PC-9 (cell line): ENCODE measurements around the gene PGC. TPM values are rescaled to one million over a fixed set of nuclear protein-coding genes. Genes with fewer than 3 reads are reported as not detected.

Source experiments
- Bru-seq: library from RNA; stranded (reverse); fragments of 400-500 nt; gene quantifications from one replicate; lab custom pipeline; 2021; lab: Mats Ljungman, UMichigan
- BruChase-seq, 2 experiments: library from RNA; stranded (reverse); fragments of 400-500 nt; gene quantifications; one replicate each; lab custom pipeline; 2021; lab: Mats Ljungman, UMichigan
- BruUV-seq: library from RNA; stranded (reverse); fragments of 400-500 nt; replicated peaks from 2 replicates; lab custom pipeline; 2021; lab: Mats Ljungman, UMichigan
- CTCF ChIA-PET: fragments of 300-600 bp; sonication (Branson Sonifier 250); formaldehyde crosslinking; loops from one replicate; lab custom pipeline; 2022; ENCODE audit warnings: antibody characterized with exemption; lab: Charles Lee
- POLR2A ChIA-PET: fragments of 300-600 bp; sonication (Branson Sonifier 250); formaldehyde crosslinking; loops from one replicate; lab custom pipeline; 2022; ENCODE audit warnings: antibody characterized with exemption; ENCODE audit not compliant: unreplicated experiment; lab: Charles Lee
- DNase-seq, 2 experiments: peaks; one replicate each; pipeline versions ENCODE4 v3.0.0 to v3.0.0-alpha.2; 2015 to 2022; ENCODE audit warnings: mixed read lengths in 1 of 2
- H2AFZ ChIP-seq: fragments of 200-600 bp; sonication (generic); 2 replicates; pipeline ENCODE4 v1.8.1; 2017; ENCODE audit warnings: antibody characterized with exemption
- H3F3A ChIP-seq: fragments of 200-600 bp; sonication (generic); 2 replicates; pipeline ENCODE4 v1.8.1; 2017; ENCODE audit warnings: antibody characterized with exemption, mild to moderate bottlenecking, low read depth; ENCODE audit not compliant: insufficient read depth
- H3K27ac ChIP-seq: fragments of 200-600 bp; sonication (generic); 2 replicates; pipeline ENCODE4 v1.6.1; 2016; ENCODE audit warnings: mixed run types
- H3K27me3 ChIP-seq: fragments of 200-600 bp; sonication (generic); 2 replicates; pipeline ENCODE4 v1.6.1; 2016; ENCODE audit warnings: low read depth, mixed run types; ENCODE audit not compliant: insufficient read depth
- H3K36me3 ChIP-seq: fragments of 200-600 bp; sonication (generic); 2 replicates; pipeline ENCODE4 v1.6.1; 2016; ENCODE audit warnings: low read depth, mixed run types
- H3K4me1 ChIP-seq: fragments of 200-600 bp; sonication (generic); replicated peaks from 2 replicates; pipeline ENCODE4 v1.6.1; 2016; ENCODE audit warnings: mixed run types; ENCODE audit not compliant: insufficient read depth
- H3K4me2 ChIP-seq: fragments of 200-600 bp; sonication (generic); 2 replicates; pipeline ENCODE4 v1.6.1; 2017; ENCODE audit warnings: mixed run types
- H3K4me3 ChIP-seq: fragments of 200-600 bp; sonication (generic); 2 replicates; pipeline ENCODE4 v1.6.1; 2016; ENCODE audit warnings: mixed run types
- H3K79me2 ChIP-seq: fragments of 200-600 bp; sonication (generic); 2 replicates; pipeline ENCODE4 v1.6.1; 2017; ENCODE audit warnings: low read depth, mixed run types
- H3K9me2 ChIP-seq: fragments of 200-600 bp; sonication (generic); 2 replicates; pipeline ENCODE4 v1.8.1; 2017; ENCODE audit warnings: mild to moderate bottlenecking; ENCODE audit not compliant: insufficient read depth
- H3K9me3 ChIP-seq: fragments of 200-600 bp; sonication (generic); 2 replicates; pipeline ENCODE4 v1.8.1; 2016; ENCODE audit warnings: low read depth; ENCODE audit not compliant: insufficient read depth
- H4K20me1 ChIP-seq: fragments of 200-600 bp; sonication (generic); 2 replicates; pipeline ENCODE4 v1.8.1; 2017; ENCODE audit not compliant: insufficient read depth
- EZH2 ChIP-seq: fragments of 200-600 bp; sonication (generic); IDR thresholded peaks from 2 replicates; pipeline ENCODE4 v1.8.0; 2017; ENCODE audit warnings: antibody characterized with exemption, low read depth
- intact Hi-C: fragments of 100-400 bp; cut with micrococcal nuclease; formaldehyde crosslinking; loops from one replicate; pipeline ENCODE4 v1.10.0; 2022; ENCODE audit not compliant: unreplicated experiment
- long read RNA-seq: library from polyadenylated mRNA; stranded (forward); transcript quantifications from one replicate; pipeline ENCODE4 v2.0.0, GENCODE V29; 2022
- total RNA-seq: library from RNA; stranded (reverse); gene quantifications from 2 replicates; pipeline ENCODE4 v1.2.3, GENCODE V29; 2021
- TF ChIP-seq, protein P1 (sequence below): fragments of 200-600 bp; sonication (generic); conservative IDR thresholded peaks from 2 replicates; pipeline ENCODE4 v1.6.1; 2017; ENCODE audit warnings: mixed run types, antibody characterized with exemption, mild to moderate bottlenecking, moderate library complexity

Gene PGC
- not detected in 2 replicates for total RNA-seq
- percentile 7 among the genes with signal in this experiment for Bru-seq, nascent RNA
- BruChase-seq, experiment 1, labeled RNA remaining after a 2-hour chase = not detected
- BruChase-seq, experiment 2, labeled RNA remaining after a 6-hour chase = not detected
- long read RNA-seq = 0 reads

DNA sequence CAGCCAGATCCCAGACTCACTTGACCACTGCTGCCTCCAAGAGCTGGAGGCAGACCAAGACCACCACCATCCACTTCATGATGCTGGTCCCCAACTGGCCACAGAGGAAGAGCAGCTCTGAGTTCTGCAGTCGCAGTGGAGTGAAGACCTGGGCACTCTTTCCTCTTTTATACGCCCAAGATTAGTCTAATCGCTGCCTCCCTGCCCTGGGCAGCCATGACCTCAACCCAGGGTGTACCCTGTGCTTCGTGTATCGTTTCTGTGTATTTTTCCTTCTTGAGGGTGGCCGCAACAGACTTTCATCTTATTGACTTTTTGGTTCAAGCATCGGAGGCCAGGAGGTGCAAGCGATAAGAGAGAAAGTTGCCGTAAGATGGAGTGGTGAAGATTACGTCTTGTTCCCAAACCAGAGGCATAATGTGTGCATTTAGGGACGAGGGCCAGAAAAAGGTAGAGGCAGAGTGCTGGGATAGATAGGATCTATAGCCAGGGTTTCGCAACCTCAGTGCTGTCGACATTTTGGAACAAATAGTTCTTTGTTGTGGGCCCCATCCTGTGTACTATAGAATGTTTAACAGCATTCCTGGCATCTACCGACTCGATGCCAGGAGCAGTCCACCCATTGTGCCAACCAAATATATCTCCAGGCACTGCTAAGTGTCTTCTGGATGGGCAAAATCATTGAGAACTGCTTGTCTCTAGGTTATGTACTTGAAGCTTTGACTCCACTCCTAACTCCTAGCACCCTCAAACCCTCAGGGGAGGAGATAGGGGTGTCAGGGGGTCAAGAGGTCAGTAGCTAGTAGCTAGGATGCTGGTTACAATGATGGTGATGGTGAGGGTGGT lies at the start of gene PGC:
PGC (minus strand) TSS at position 142 of the 846 bp plus-strand sequence; CDS start at position 79, 63 bp downstream.
- ChIA-PET POLR2A (no interaction called here), CTCF (no interaction called here)

DNA sequence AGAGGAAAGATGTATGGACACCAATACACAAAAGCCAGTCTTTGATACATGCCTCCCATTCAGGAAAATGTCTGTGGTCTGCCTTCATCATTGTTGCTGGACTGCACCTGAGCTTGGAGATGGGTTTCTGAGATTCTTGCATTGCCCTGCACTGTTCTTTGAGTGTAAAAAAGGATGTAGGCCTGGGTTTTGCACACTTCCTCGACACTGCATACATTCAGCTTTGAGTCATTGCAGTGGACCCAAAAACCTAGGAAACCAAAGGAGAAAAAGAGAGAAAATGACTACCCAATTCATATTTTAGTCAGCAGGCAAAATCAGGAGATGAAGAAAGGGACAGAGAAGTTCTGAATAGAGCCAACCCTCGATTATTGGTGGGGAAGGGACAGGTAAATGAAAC lies 49.3 kb upstream of the PGC start:
- intact Hi-C loops = no loop called here
- no peak overlapping the region for H2AFZ ChIP-seq
- no peak overlapping the region for H3K27ac ChIP-seq
- H3K4me3 ChIP-seq = no peak overlapping the region
- no peaks in the 10 kb centered on the region for H3K4me1 ChIP-seq
- H3K79me2 ChIP-seq = no peaks in the 10 kb centered on the region
- CTCF ChIA-PET = no interaction called here
- no peaks in the 10 kb centered on the region for H3K9me2 ChIP-seq
- no peaks in the 10 kb centered on the region for H3K27me3 ChIP-seq
- no TSS peak for BruUV-seq
- H3K36me3 ChIP-seq = peaks cover 4% of the 10 kb centered on the region; the same call in 1 of the 2 replicates
- no peaks in the 10 kb centered on the region for H3K9me3 ChIP-seq
- H3K4me2 ChIP-seq = no peak overlapping the region
- no peak for TF ChIP-seq EZH2
- TF ChIP-seq, protein P1, sequence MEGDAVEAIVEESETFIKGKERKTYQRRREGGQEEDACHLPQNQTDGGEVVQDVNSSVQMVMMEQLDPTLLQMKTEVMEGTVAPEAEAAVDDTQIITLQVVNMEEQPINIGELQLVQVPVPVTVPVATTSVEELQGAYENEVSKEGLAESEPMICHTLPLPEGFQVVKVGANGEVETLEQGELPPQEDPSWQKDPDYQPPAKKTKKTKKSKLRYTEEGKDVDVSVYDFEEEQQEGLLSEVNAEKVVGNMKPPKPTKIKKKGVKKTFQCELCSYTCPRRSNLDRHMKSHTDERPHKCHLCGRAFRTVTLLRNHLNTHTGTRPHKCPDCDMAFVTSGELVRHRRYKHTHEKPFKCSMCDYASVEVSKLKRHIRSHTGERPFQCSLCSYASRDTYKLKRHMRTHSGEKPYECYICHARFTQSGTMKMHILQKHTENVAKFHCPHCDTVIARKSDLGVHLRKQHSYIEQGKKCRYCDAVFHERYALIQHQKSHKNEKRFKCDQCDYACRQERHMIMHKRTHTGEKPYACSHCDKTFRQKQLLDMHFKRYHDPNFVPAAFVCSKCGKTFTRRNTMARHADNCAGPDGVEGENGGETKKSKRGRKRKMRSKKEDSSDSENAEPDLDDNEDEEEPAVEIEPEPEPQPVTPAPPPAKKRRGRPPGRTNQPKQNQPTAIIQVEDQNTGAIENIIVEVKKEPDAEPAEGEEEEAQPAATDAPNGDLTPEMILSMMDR = no peak
- POLR2A ChIA-PET = no interaction called here
- H3F3A ChIP-seq = peaks cover 18% of the 10 kb centered on the region
- no peaks in the 10 kb centered on the region for H4K20me1 ChIP-seq
- DNase-seq = no peak

More for the DNA sequence above, at the start of gene PGC:
- BruUV-seq = no TSS peak
- Histone ChIP-seq H3K27ac (no peak within 1 kb of the TSS), H3K9me2 (no peaks in the 10 kb centered on the region), H4K20me1 (no peaks in the 10 kb centered on the region), H2AFZ (no peak within 1 kb of the TSS), H3K27me3 (no peaks in the 10 kb centered on the region), H3K9me3 (no peaks in the 10 kb centered on the region), H3K36me3 (no peaks in the 10 kb centered on the region), H3K4me1 (peaks cover 28% of the 10 kb centered on the region), H3K4me3 (no peak within 1 kb of the TSS), H3K79me2 (no peaks in the 10 kb centered on the region), H3K4me2 (no peak within 1 kb of the TSS), H3F3A (peaks cover 12% of the 10 kb centered on the region; the same call in 1 of the 2 replicates)
- TF ChIP-seq, protein P1 = no peak
- no peak for TF ChIP-seq EZH2
- intact Hi-C loops = no loop called here
- DNase-seq = peak in 1 of 2 experiments; percentile 52

- H3K27ac ChIP-seq = no peak overlapping the region
- H3K36me3 ChIP-seq = peaks cover 28% of the 10 kb centered on the region
- H3K9me3 ChIP-seq = no peaks in the 10 kb centered on the region
- no peaks in the 10 kb centered on the region for H3K9me2 ChIP-seq
- H3K4me3 ChIP-seq = no peak overlapping the region
- peaks cover 14% of the 10 kb centered on the region for H3K4me1 ChIP-seq
- DNase-seq = no peak
- H2AFZ ChIP-seq = no peak overlapping the region
- H3F3A ChIP-seq = peaks cover 44% of the 10 kb centered on the region
- intact Hi-C loops = no loop called here
- BruUV-seq = no TSS peak
- H3K27me3 ChIP-seq = no peaks in the 10 kb centered on the region
- TF ChIP-seq, protein P1 = no peak
- TF ChIP-seq EZH2 = no peak
- ChIA-PET CTCF (interaction anchor here (1.1 kb wide), 1 partner anchor 250 kb away, joined by 3 read pairs; no protein-coding TSS in a partner anchor), POLR2A (interaction anchor here (0.5 kb wide), 1 partner anchor 384 kb away, joined by 14 read pairs; no protein-coding TSS in a partner anchor)
- H3K79me2 ChIP-seq = peaks cover 34% of the 10 kb centered on the region
- no peaks in the 10 kb centered on the region; the same call in 1 of the 2 replicates for H4K20me1 ChIP-seq
- no peak overlapping the region for H3K4me2 ChIP-seq
Measured at GRCh38 chr6:41791984-41792383, 44.8 kb upstream of the PGC start.
